IPS DF 6.9 (cell line): Measurements from ENCODE around the gene TOMM20.

Experiments used
- DNase-seq: peaks from one replicate; pipeline ENCODE4 v3.0.0-alpha.2; 2013; ENCODE audit warnings: low read depth, low spot score
- H3K27ac ChIP-seq: one replicate; pipeline ENCODE4 v1.5.1; 2013; ENCODE audit warnings: low read length, control low read depth
- H3K27me3 ChIP-seq: 2 replicates; pipeline ENCODE4 v1.6.1; 2013; ENCODE audit warnings: mild to moderate bottlenecking, low read length; ENCODE audit not compliant: control insufficient read depth, insufficient read depth
- H3K36me3 ChIP-seq: 2 replicates; pipeline ENCODE4 v1.6.1; 2013; ENCODE audit warnings: low read length; ENCODE audit not compliant: control insufficient read depth, insufficient read depth
- H3K4me1 ChIP-seq: 2 replicates; pipeline ENCODE4 v1.6.1; 2013; ENCODE audit warnings: low read length; ENCODE audit not compliant: control insufficient read depth, insufficient read depth
- H3K4me3 ChIP-seq: 2 replicates; pipeline ENCODE4 v1.5.1; 2013; ENCODE audit warnings: mild to moderate bottlenecking, low read length
- H3K9me3 ChIP-seq: 2 replicates; pipeline ENCODE4 v1.6.1; 2013; ENCODE audit warnings: low read length, inconsistent platforms; ENCODE audit not compliant: control insufficient read depth, insufficient read depth
- WGBS: extraction: QIAGEN DNeasy Blood & Tissue Kit; methylation state at CpG from one replicate; pipeline ENCODE4 v1.1.7; 2013; ENCODE audit warnings: mixed read lengths, missing lambda C conversion rate; ENCODE audit not compliant: insufficient read length, insufficient coverage; 5-methylcytosine and 5-hydroxymethylcytosine counted together

Gene TOMM20

GRCh38 chr1:235136111-235136510 is 7.5 kb upstream of the TOMM20 start:
- WGBS, result 100% methylated on average over 1 of the region's 4 CpGs
- Histone ChIP-seq H3K27ac (no peak overlapping the region), H3K27me3 (no peaks in the 10 kb centered on the region), H3K4me3 (no peak overlapping the region), H3K9me3 (no peaks in the 10 kb centered on the region), H3K36me3 (peaks cover 30% of the 10 kb centered on the region; the same call in 1 of the 2 replicates), H3K4me1 (no peaks in the 10 kb centered on the region; the same call in 1 of the 2 replicates)
- DNase-seq, result no peak

- no peaks in the 10 kb centered on the region for H3K9me3 ChIP-seq
- no peaks in the 10 kb centered on the region for H3K27me3 ChIP-seq
- no peak overlapping the region for H3K27ac ChIP-seq
- no CpG with 5 or more reads among the region's 12 CpGs for WGBS
- no peak overlapping the region for H3K4me3 ChIP-seq
- H3K4me1 ChIP-seq, result no peaks in the 10 kb centered on the region
- DNase-seq, result no peak
- peaks cover 23% of the 10 kb centered on the region; the same call in 1 of the 2 replicates for H3K36me3 ChIP-seq
Observed at GRCh38 chr1:235134171-235134570, 5.5 kb upstream of the TOMM20 start.

- no peaks in the 10 kb centered on the region for H3K27me3 ChIP-seq
- DNase-seq, result no peak
- peaks cover 20% of the 10 kb centered on the region; the same call in 1 of the 2 replicates for H3K36me3 ChIP-seq
- WGBS, result no CpG with 5 or more reads among the region's 3 CpGs
- no peaks in the 10 kb centered on the region for H3K4me1 ChIP-seq
- no peak overlapping the region for H3K4me3 ChIP-seq
- H3K27ac ChIP-seq, result no peak overlapping the region
- no peaks in the 10 kb centered on the region for H3K9me3 ChIP-seq
Observed at GRCh38 chr1:235133086-235133485, 4.4 kb upstream of the TOMM20 start.

GRCh38 chr1:235131961-235132360 is 3.3 kb upstream of the TOMM20 start:
- Histone ChIP-seq H3K9me3 (no peaks in the 10 kb centered on the region), H3K4me1 (no peaks in the 10 kb centered on the region), H3K36me3 (peaks cover 16% of the 10 kb centered on the region; the same call in 1 of the 2 replicates), H3K27ac (no peak overlapping the region), H3K27me3 (no peaks in the 10 kb centered on the region), H3K4me3 (no peak overlapping the region)
- WGBS, result no CpG with 5 or more reads among the region's 6 CpGs
- no peak for DNase-seq

- H3K9me3 ChIP-seq, result no peaks in the 10 kb centered on the region
- no peak overlapping the region for H3K4me3 ChIP-seq
- H3K36me3 ChIP-seq, result peaks cover 11% of the 10 kb centered on the region; the same call in 1 of the 2 replicates
Observed at GRCh38 chr1:235130766-235131270, 2.2 kb upstream of the TOMM20 start.

DNA sequence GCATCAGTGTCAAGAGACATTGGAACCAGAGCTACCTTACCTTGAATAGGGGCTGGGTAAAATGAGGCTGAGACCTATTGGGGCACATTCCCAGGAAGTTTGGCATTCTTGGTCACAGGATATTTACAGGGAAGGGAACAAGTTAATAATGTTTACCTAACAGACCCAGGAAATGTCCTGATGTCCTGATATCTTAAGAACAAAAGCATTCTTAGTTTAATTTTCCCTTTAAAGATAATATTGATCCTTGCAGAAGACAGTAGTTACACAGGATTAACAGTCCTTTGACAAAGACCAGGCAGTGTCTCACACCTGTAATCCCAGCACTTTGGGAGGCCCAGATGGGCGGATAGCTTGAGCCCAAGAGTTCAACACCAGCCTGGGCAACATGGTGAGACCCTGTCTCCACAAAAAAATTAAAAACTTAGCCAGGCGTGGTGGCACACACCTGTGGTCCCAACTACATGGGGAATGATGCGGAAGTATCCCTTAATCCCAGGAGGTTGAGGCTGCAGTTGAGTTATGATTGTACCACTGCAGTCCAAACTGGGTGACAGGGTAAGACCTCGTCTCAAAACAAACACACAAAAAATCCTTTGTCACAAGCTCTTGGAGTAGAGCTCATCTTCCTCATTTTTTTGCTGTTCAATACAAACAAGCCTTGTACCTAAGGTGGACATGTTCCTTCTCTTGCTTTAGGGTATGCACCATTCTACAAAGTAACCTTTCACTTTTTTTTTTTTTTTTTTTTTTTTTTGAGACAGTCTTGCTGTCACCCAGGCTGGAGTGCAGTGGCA is 1.3 kb upstream of the TOMM20 start:
- Histone ChIP-seq H3K9me3 (no peaks in the 10 kb centered on the region), H3K27ac (no peak overlapping the region), H3K36me3 (peaks cover 8% of the 10 kb centered on the region; the same call in 1 of the 2 replicates), H3K4me3 (no peak overlapping the region), H3K27me3 (no peaks in the 10 kb centered on the region), H3K4me1 (no peaks in the 10 kb centered on the region)
- no peak for DNase-seq
- no CpG with 5 or more reads among the region's 4 CpGs for WGBS

More at GRCh38 chr1:235130766-235131270, 2.2 kb upstream of the TOMM20 start:
- Histone ChIP-seq H3K4me1 (no peaks in the 10 kb centered on the region), H3K27me3 (no peaks in the 10 kb centered on the region), H3K27ac (no peak overlapping the region)
- no peak for DNase-seq
- no CpG with 5 or more reads among the region's 7 CpGs for WGBS

DNA sequence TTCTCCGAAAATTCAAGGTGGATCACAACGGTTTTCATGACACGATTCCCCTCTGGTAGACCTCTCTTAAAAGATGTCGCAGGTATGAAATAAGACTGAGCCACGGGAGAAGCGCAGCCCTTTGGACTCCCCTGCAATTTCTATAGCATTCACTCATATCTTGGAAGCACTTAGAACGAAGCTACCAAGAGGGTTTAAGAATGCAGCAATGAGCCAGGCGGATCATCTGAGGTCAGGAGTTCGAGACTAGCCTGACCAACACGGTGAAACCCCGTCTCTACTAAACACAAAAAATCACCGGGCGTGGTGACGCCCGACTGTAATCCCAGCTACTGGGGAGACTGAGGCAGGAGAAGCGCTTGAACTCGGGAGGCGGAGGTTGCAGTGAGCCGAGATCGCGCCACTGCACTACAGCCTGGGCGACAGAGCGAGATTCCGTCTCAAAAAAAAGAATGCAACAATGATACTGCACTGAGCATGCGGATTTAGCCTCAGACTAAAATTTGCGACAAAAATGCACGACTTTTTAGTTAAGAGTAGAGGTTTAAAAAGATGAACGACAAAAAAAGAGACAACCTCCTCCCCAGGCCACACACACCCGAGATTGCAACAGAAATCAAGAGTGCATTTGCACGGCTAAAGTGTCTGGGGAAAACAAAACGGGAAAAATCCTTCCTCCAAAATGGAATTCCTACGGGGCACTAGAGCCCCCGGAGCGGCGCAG is 743 bp downstream of the TOMM20 start:
- Histone ChIP-seq H3K27ac (no peak overlapping the region), H3K4me3 (peak overlapping the region; percentile 85), H3K27me3 (no peaks in the 10 kb centered on the region), H3K36me3 (peaks cover 3% of the 10 kb centered on the region; the same call in 1 of the 2 replicates), H3K9me3 (no peaks in the 10 kb centered on the region), H3K4me1 (no peaks in the 10 kb centered on the region)
- WGBS, result no CpG with 5 or more reads among the region's 35 CpGs
- DNase-seq, result no peak

GRCh38 chr1:235127203-235127602 is 1.4 kb downstream of the TOMM20 start:
- Histone ChIP-seq H3K36me3 (peaks cover 3% of the 10 kb centered on the region; the same call in 1 of the 2 replicates), H3K4me1 (no peaks in the 10 kb centered on the region), H3K9me3 (no peaks in the 10 kb centered on the region), H3K27me3 (no peaks in the 10 kb centered on the region), H3K4me3 (peak overlapping the region; percentile 85; the same call in 1 of the 2 replicates), H3K27ac (no peak overlapping the region)
- no peak for DNase-seq
- no CpG with 5 or more reads among the region's 4 CpGs for WGBS

DNA sequence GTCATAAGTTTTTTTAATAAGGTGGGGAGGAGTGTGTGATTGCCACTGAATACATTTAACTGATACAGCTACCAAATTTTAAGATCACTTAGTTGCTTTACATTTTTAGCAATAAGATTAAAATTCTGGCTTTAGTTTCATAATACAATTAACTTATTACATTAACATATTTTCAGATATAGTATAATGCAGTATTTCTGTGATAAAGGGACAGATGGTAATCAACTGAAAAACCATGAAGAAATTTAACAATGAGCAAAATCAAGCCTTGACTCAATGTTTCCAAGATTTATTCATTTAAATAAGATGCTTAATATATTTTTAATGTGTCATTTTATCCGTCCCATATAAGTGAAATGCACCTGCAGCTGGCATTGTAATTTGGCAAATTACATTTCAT is 4.0 kb downstream of the TOMM20 start:
- peaks cover 7% of the 10 kb centered on the region; the same call in 1 of the 2 replicates for H3K36me3 ChIP-seq
- H3K4me3 ChIP-seq, result no peak overlapping the region
- H3K27me3 ChIP-seq, result no peaks in the 10 kb centered on the region
- no peaks in the 10 kb centered on the region for H3K4me1 ChIP-seq
- H3K27ac ChIP-seq, result no peak overlapping the region
- no CpG with 5 or more reads among the region's 1 CpG for WGBS
- no peak for DNase-seq
- H3K9me3 ChIP-seq, result no peaks in the 10 kb centered on the region

DNA sequence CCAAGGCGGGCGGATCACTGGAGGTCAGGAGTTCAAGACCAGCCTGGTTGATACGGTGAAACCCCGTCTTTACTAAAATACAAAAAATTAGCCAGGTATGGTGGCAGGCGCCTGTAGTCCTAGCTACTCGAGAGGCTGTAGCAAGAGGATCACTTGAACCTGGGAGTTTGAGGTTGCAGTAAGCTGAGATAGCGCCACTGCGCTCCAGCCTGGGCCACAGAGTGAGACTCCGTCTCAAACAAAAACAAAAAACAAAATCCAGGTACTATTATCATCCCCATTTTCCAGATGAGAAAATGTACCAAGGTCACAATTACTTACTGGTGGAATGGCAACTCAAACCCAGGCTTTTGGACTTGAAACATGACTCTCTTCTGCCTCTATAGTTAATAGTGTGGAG is 4.5 kb downstream of the TOMM20 start:
- no peak for DNase-seq
- no peaks in the 10 kb centered on the region for H3K9me3 ChIP-seq
- H3K27me3 ChIP-seq, result no peaks in the 10 kb centered on the region
- peaks cover 7% of the 10 kb centered on the region; the same call in 1 of the 2 replicates for H3K36me3 ChIP-seq
- no peak overlapping the region for H3K27ac ChIP-seq
- no peaks in the 10 kb centered on the region for H3K4me1 ChIP-seq
- H3K4me3 ChIP-seq, result no peak overlapping the region
- no CpG with 5 or more reads among the region's 9 CpGs for WGBS
